GM21737 (cell line): ENCODE data around the gene RFX8.

ENCODE experiments used
- ATAC-seq: cut with Tn5 transposase; IDR thresholded peaks from one replicate; pipeline ENCODE4 v1.9.1; 2021; ENCODE audit warnings: mild to moderate bottlenecking, moderate library complexity; ENCODE audit not compliant: unreplicated experiment

Gene RFX8

GRCh38 chr2:101415220-101415619 is 59.7 kb downstream of the RFX8 start:
- no peak for ATAC-seq

GRCh38 chr2:101412092-101412694 is 62.7 kb downstream of the RFX8 start:
- ATAC-seq, result no peak

- ATAC-seq, result no peak
These were observed 64.2 kb downstream of the RFX8 start for GRCh38 chr2:101410746-101411145.

- ATAC-seq, result no peak
These were observed 64.8 kb downstream of the RFX8 start for GRCh38 chr2:101410114-101410513.

- no peak for ATAC-seq
These were observed 65.2 kb downstream of the RFX8 start for GRCh38 chr2:101409699-101410098.

- no peak for ATAC-seq
These were observed 66.0 kb downstream of the RFX8 start for GRCh38 chr2:101408925-101409324.

GRCh38 chr2:101405351-101405899 is 69.5 kb downstream of the RFX8 start:
- no peak for ATAC-seq

- ATAC-seq, result no peak
These were observed 71.2 kb downstream of the RFX8 start for GRCh38 chr2:101403745-101404144.

GRCh38 chr2:101402630-101403029 is 72.3 kb downstream of the RFX8 start:
- ATAC-seq, result no peak

GRCh38 chr2:101401906-101402305 is 73.0 kb downstream of the RFX8 start:
- no peak for ATAC-seq

GRCh38 chr2:101401326-101401665 is 73.6 kb downstream of the RFX8 start:
- ATAC-seq, result no peak

- ATAC-seq, result no peak
These were observed 74.2 kb downstream of the RFX8 start for GRCh38 chr2:101400506-101401325.

- no peak for ATAC-seq
These were observed 74.9 kb downstream of the RFX8 start for GRCh38 chr2:101400048-101400447.

- no peak for ATAC-seq
These were observed 75.7 kb downstream of the RFX8 start for GRCh38 chr2:101399021-101399799.

GRCh38 chr2:101398116-101398821 is 76.6 kb downstream of the RFX8 start:
- ATAC-seq, result no peak

GRCh38 chr2:101396316-101396717 is 78.6 kb downstream of the RFX8 start:
- ATAC-seq, result no peak

GRCh38 chr2:101395545-101396315 is 79.2 kb downstream of the RFX8 start:
- ATAC-seq, result no peak

- ATAC-seq, result no peak
These were observed 86.7 kb downstream of the RFX8 start for GRCh38 chr2:101388232-101388631.

GRCh38 chr2:101387151-101387834 is 87.6 kb downstream of the RFX8 start, which contains the start of gene CREG2:
Gene CREG2 (minus strand): TSS chr2:101387503. CDS start chr2:101387457, 46 bp downstream.
- no peak for ATAC-seq
